ENCODE results near the gene SMLR1.

- no peak for TF ChIP-seq EP300 (IDR thresholded peaks at IDR 0.05)
- TF ChIP-seq, protein P1, sequence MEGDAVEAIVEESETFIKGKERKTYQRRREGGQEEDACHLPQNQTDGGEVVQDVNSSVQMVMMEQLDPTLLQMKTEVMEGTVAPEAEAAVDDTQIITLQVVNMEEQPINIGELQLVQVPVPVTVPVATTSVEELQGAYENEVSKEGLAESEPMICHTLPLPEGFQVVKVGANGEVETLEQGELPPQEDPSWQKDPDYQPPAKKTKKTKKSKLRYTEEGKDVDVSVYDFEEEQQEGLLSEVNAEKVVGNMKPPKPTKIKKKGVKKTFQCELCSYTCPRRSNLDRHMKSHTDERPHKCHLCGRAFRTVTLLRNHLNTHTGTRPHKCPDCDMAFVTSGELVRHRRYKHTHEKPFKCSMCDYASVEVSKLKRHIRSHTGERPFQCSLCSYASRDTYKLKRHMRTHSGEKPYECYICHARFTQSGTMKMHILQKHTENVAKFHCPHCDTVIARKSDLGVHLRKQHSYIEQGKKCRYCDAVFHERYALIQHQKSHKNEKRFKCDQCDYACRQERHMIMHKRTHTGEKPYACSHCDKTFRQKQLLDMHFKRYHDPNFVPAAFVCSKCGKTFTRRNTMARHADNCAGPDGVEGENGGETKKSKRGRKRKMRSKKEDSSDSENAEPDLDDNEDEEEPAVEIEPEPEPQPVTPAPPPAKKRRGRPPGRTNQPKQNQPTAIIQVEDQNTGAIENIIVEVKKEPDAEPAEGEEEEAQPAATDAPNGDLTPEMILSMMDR (IDR thresholded peaks at IDR 0.05), result no peak
Measured at GRCh38 chr6:130859161-130859867, 32.1 kb downstream of the SMLR1 start.

Data from sigmoid colon (tissue), 4 donors.